DND-41 (cell line): Measurements from ENCODE around the gene NRF1.

Source experiments
- ATAC-seq: fragments of 200-7000 bp; cut with Tn5 transposase; 3 replicates; pipeline ENCODE4 v1.9.1; 2021; ENCODE audit warnings: low read depth; ENCODE audit not compliant: insufficient read depth
- DNase-seq: peaks from one replicate; pipeline ENCODE4 v3.0.0-alpha.2; 2020
- H2AFZ ChIP-seq: 2 replicates; pipeline ENCODE4 v1.6.0; 2012; ENCODE audit warnings: low read depth, low read length
- H3K27ac ChIP-seq: 2 replicates; pipeline ENCODE4 v1.5.1; 2012; ENCODE audit warnings: low read length, inconsistent platforms
- H3K27me3 ChIP-seq: fragments of 200-600 bp; sonication (generic); 2 replicates; pipeline ENCODE4 v1.6.0; 2012; ENCODE audit warnings: low read length, mild to moderate bottlenecking, inconsistent platforms; ENCODE audit not compliant: insufficient read depth, poor library complexity
- H3K36me3 ChIP-seq: 2 replicates; pipeline ENCODE4 v1.5.1; 2012; ENCODE audit warnings: low read length, inconsistent platforms; ENCODE audit not compliant: insufficient read depth
- H3K4me1 ChIP-seq: 2 replicates; pipeline ENCODE4 v1.5.1; 2012; ENCODE audit warnings: mild to moderate bottlenecking, low read length; ENCODE audit not compliant: insufficient read depth
- H3K4me2 ChIP-seq: 2 replicates; pipeline ENCODE4 v1.6.0; 2012; ENCODE audit warnings: mild to moderate bottlenecking, moderate library complexity, low read length, inconsistent platforms; ENCODE audit not compliant: insufficient read depth
- H3K4me3 ChIP-seq, 2 experiments: fragments of 200-600 bp in 1 of 2; shearing (Covaris generic) in 1 of 2; 2 replicates each; pipeline ENCODE4 v1.5.1; 2012 to 2016; ENCODE audit warnings: inconsistent platforms in 2 of 2, low read length in 2 of 2, mild to moderate bottlenecking in 2 of 2, low read depth in 1 of 2, moderate library complexity in 1 of 2
- H3K79me2 ChIP-seq: 2 replicates; pipeline ENCODE4 v1.6.0; 2012; ENCODE audit warnings: low read length, inconsistent platforms; ENCODE audit not compliant: insufficient read depth
- H3K9ac ChIP-seq: 2 replicates; pipeline ENCODE4 v1.6.0; 2012; ENCODE audit warnings: low read depth, mild to moderate bottlenecking, inconsistent platforms, low read length, moderate library complexity
- H3K9me3 ChIP-seq: 2 replicates; pipeline ENCODE4 v1.5.1; 2012; ENCODE audit warnings: low read length, moderate library complexity, mild to moderate bottlenecking, inconsistent platforms; ENCODE audit not compliant: insufficient read depth, severe bottlenecking
- H4K20me1 ChIP-seq: 2 replicates; pipeline ENCODE4 v1.6.0; 2012; ENCODE audit warnings: low read length; ENCODE audit not compliant: insufficient read depth
- CTCF ChIP-seq: IDR thresholded peaks from 2 replicates; pipeline ENCODE4 v1.5.1; 2012; ENCODE audit warnings: borderline replicate concordance, low read length, moderate library complexity, mild to moderate bottlenecking; ENCODE audit not compliant: poor library complexity, severe bottlenecking; ENCODE audit errors: extremely low read depth
- EZH2 ChIP-seq: IDR thresholded peaks from 3 replicates; pipeline ENCODE4 v1.6.1; 2012; ENCODE audit warnings: borderline replicate concordance, low read depth, mild to moderate bottlenecking, moderate library complexity, low read length, inconsistent platforms; ENCODE audit not compliant: severe bottlenecking

NRF1 gene

GRCh38 chr7:129678606-129679005 lies 67.1 kb downstream of the NRF1 start:
- Histone ChIP-seq H4K20me1 (no peaks in the 10 kb centered on the region), H3K9me3 (peaks cover 14% of the 10 kb centered on the region), H3K4me2 (no peak overlapping the region), H3K27me3 (no peaks in the 10 kb centered on the region), H3K9ac (no peak overlapping the region), H2AFZ (no peak overlapping the region), H3K36me3 (peaks cover 65% of the 10 kb centered on the region), H3K27ac (no peak overlapping the region), H3K4me3 (no peak overlapping the region), H3K4me1 (no peaks in the 10 kb centered on the region), H3K79me2 (0 out of 2 replicates have a peak, but pooled peaks cover 3% of the 10 kb centered on the region)
- ATAC-seq: no peak
- TF ChIP-seq CTCF (no peak), EZH2 (no peak)
- DNase-seq: no peak

- H3K9ac ChIP-seq: no peak overlapping the region
- no peaks in the 10 kb centered on the region for H4K20me1 ChIP-seq
- ATAC-seq: no peak
- no peak overlapping the region for H2AFZ ChIP-seq
- TF ChIP-seq EZH2 (no peak), CTCF (no peak)
- H3K9me3 ChIP-seq: peaks cover 5% of the 10 kb centered on the region
- no peak for DNase-seq
- no peaks in the 10 kb centered on the region for H3K4me1 ChIP-seq
- H3K4me2 ChIP-seq: no peak overlapping the region
- H3K27me3 ChIP-seq: no peaks in the 10 kb centered on the region
- no peak overlapping the region for H3K27ac ChIP-seq
- H3K36me3 ChIP-seq: peaks cover 56% of the 10 kb centered on the region
- no peak overlapping the region for H3K4me3 ChIP-seq
- 0 out of 2 replicates have a peak, but pooled peaks cover 3% of the 10 kb centered on the region for H3K79me2 ChIP-seq
These were observed 68.9 kb downstream of the NRF1 start for GRCh38 chr7:129680400-129680799.

GRCh38 chr7:129684777-129685176 lies 73.3 kb downstream of the NRF1 start:
- Histone ChIP-seq H2AFZ (no peak overlapping the region), H3K4me2 (no peak overlapping the region), H3K9me3 (no peaks in the 10 kb centered on the region), H3K79me2 (peaks cover 11% of the 10 kb centered on the region; the same call in 1 of the 2 replicates), H3K36me3 (peaks cover 43% of the 10 kb centered on the region), H4K20me1 (0 out of 2 replicates have a peak, but pooled peaks cover 4% of the 10 kb centered on the region), H3K27ac (no peak overlapping the region), H3K9ac (no peak overlapping the region), H3K4me1 (no peaks in the 10 kb centered on the region), H3K4me3 (no peak overlapping the region), H3K27me3 (no peaks in the 10 kb centered on the region)
- DNase-seq: no peak
- TF ChIP-seq EZH2: no peak
- TF ChIP-seq CTCF: no peak
- no peak for ATAC-seq

GRCh38 chr7:129686063-129686462 lies 74.5 kb downstream of the NRF1 start:
- Histone ChIP-seq H3K4me2 (no peak overlapping the region), H3K36me3 (peaks cover 45% of the 10 kb centered on the region), H3K4me1 (no peaks in the 10 kb centered on the region), H2AFZ (no peak overlapping the region), H3K27ac (no peak overlapping the region), H3K27me3 (no peaks in the 10 kb centered on the region), H4K20me1 (peaks cover 8% of the 10 kb centered on the region; the same call in 1 of the 2 replicates), H3K79me2 (peaks cover 8% of the 10 kb centered on the region; the same call in 1 of the 2 replicates), H3K9me3 (no peaks in the 10 kb centered on the region), H3K9ac (no peak overlapping the region), H3K4me3 (no peak overlapping the region)
- TF ChIP-seq EZH2: no peak
- DNase-seq (no peak), ATAC-seq (no peak)
